GM12892 (cell line): ENCODE data around the gene ARVCF.

Source experiments
- POLR2A ChIP-seq: IDR thresholded peaks from 2 replicates; pipeline ENCODE4 v1.6.1; 2011; ENCODE audit warnings: low read depth, low read length, control low read depth
- POLR2AphosphoS5 ChIP-seq: IDR thresholded peaks from 2 replicates; pipeline ENCODE4 v1.6.1; 2011; ENCODE audit warnings: low read depth, low read length, control low read depth
- TAF1 ChIP-seq: IDR thresholded peaks from 2 replicates; pipeline ENCODE4 v1.6.1; 2011; ENCODE audit warnings: low read depth, mild to moderate bottlenecking, control low read depth, low read length, borderline replicate concordance

- TF ChIP-seq POLR2AphosphoS5 (no peak), POLR2A (no peak), TAF1 (no peak)
Measured at GRCh38 chr22:19997561-19998231, 18.9 kb downstream of the ARVCF start.
